Spleen (tissue), 7 donors: Measurements from ENCODE around the gene KMT2B.

Experiments used
- CTCF ChIP-seq, 11 experiments: fragments of 200-600 bp in 7 of 11; fragments of 450-650 bp in 4 of 11; sonication (generic) in 4 of 11; IDR thresholded peaks in 8 of 11; conservative IDR thresholded peaks in 3 of 11; 1 replicate in 7 of 11; 2 replicates in 4 of 11; pipeline versions ENCODE4 v1.4.0 to v1.8.0; 2016 to 2021; ENCODE audit warnings: antibody characterized with exemption in 11 of 11, inconsistent platforms in 4 of 11, mild to moderate bottlenecking in 1 of 11
- POLR2A ChIP-seq, 3 donors: fragments of 450-650 bp; IDR thresholded peaks; one replicate each; pipeline ENCODE4 v1.5.1; 2017; ENCODE audit warnings: antibody characterized with exemption in 3 of 3, mild to moderate bottlenecking in 1 of 3
- donor health status: DM: no; HTN: no; CAD: no; lungs with moderate emphysema.
- donor health status: DM: no; HTN: no; CAD: no.
- donor health status: DM: no; HTN: no; CAD: no.

GRCh38 chr19:35756377-35757230, 38.8 kb downstream of the KMT2B start, which contains the start of gene HSPB6:
- no peak for TF ChIP-seq POLR2A (IDR thresholded peaks at IDR 0.05)
- TF ChIP-seq CTCF (IDR thresholded peaks at IDR 0.05 in 8 of 11, conservative IDR thresholded peaks at IDR 0.05 in 3 of 11) = no peak
